ENCODE measurements around the gene HGD.
"Not testable (repeated sequence)": the region's sequence is repeated elsewhere in the genome, so short reads cannot be mapped to it uniquely, and the experiment has no call there.

HGD gene

GRCh38 chr3:120682095-120682681, at the start of gene HGD:
HGD (minus strand) TSS chr3:120682239; CDS start chr3:120682111, 128 bp downstream.
- DNase-seq: peak; percentile 13

GRCh38 chr3:120730576-120731542, 48.8 kb upstream of the HGD start:
- no peak for DNase-seq

GRCh38 chr3:120726791-120727190, 44.8 kb upstream of the HGD start:
- no peak for DNase-seq

GRCh38 chr3:120719167-120719834, 37.3 kb upstream of the HGD start:
- DNase-seq: not testable (repeated sequence)

GRCh38 chr3:120713262-120713661, 31.2 kb upstream of the HGD start:
- DNase-seq: no peak

- DNase-seq: no peak
These were observed 28.3 kb upstream of the HGD start for GRCh38 chr3:120710369-120710768.

- no peak for DNase-seq
These were observed 26.4 kb upstream of the HGD start for GRCh38 chr3:120708408-120708807.

GRCh38 chr3:120706950-120707349, 24.9 kb upstream of the HGD start:
- no peak for DNase-seq

- no peak for DNase-seq
These were observed 24.0 kb upstream of the HGD start for GRCh38 chr3:120705884-120706582.

- no peak for DNase-seq
These were observed 17.3 kb upstream of the HGD start for GRCh38 chr3:120699333-120699732.

GRCh38 chr3:120693439-120694171, 11.6 kb upstream of the HGD start:
- DNase-seq: peak; percentile 95

GRCh38 chr3:120689395-120689794, 7.4 kb upstream of the HGD start:
- no peak for DNase-seq

- DNase-seq: peak; percentile 46
These were observed 6.1 kb upstream of the HGD start for GRCh38 chr3:120688121-120688520.

- no peak for DNase-seq
These were observed 3.4 kb upstream of the HGD start for GRCh38 chr3:120685411-120685810.

GRCh38 chr3:120684896-120685295, 2.9 kb upstream of the HGD start:
- DNase-seq: no peak

GRCh38 chr3:120683671-120684301, 1.7 kb upstream of the HGD start:
- no peak for DNase-seq

- DNase-seq: no peak
These were observed 1.2 kb upstream of the HGD start for GRCh38 chr3:120683213-120683612.

GRCh38 chr3:120681506-120682038, 467 bp downstream of the HGD start:
- no peak for DNase-seq

GRCh38 chr3:120681018-120681417, 1.0 kb downstream of the HGD start:
- DNase-seq: no peak

GRCh38 chr3:120680193-120680894, 1.7 kb downstream of the HGD start:
- DNase-seq: no peak

GRCh38 chr3:120678984-120679383, 3.1 kb downstream of the HGD start:
- DNase-seq: no peak
